ENCODE results near the gene TRAPPC12.
A peak's percentile ranks its signal among the peaks of the same experiment; 100 is the strongest.

TRAPPC12 gene

DNA sequence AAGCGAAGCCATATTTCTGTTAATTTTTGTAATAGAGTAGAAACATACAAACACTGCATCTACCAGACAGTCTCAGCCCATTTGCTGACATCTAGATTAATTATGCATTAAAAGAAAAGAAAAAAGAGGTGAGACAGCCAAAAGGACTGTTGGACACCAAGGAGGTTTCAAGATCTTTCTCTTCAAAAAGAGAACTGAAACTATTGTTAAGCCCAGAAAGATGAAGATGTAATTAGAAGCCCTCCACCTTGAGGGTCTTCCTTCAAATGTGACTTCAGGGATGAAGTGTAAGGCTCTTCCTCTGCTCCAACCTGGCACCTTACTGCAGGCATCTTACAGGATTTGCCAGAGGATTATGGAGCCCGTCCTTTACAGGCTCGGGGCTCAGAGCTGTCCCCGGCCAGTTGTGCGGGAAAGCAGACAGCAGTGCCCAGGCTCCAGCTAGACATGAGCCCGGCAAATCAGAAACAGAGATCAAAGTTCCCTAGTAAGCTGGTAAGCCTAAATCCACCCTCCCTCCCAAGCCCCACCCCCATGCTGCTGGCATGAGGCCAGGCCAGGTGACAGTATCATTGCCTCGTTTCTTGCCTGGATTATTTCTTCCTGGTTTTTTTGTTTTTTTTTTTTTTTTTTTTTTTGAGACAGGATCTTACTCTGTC lies 101.0 kb downstream of the TRAPPC12 start:
- no peak for DNase-seq (ENCODE audit: low read depth, low spot score)
- no peak overlapping the region for H3K4me3 ChIP-seq (ENCODE audit: low read depth, low read length)
- ChIA-PET POLR2A (no interaction called here), CTCF (interaction anchor here (2.4 kb wide), 1 partner anchor 18 kb away, joined by 9 read pairs; no protein-coding TSS in a partner anchor)
- TF ChIP-seq, protein P1, sequence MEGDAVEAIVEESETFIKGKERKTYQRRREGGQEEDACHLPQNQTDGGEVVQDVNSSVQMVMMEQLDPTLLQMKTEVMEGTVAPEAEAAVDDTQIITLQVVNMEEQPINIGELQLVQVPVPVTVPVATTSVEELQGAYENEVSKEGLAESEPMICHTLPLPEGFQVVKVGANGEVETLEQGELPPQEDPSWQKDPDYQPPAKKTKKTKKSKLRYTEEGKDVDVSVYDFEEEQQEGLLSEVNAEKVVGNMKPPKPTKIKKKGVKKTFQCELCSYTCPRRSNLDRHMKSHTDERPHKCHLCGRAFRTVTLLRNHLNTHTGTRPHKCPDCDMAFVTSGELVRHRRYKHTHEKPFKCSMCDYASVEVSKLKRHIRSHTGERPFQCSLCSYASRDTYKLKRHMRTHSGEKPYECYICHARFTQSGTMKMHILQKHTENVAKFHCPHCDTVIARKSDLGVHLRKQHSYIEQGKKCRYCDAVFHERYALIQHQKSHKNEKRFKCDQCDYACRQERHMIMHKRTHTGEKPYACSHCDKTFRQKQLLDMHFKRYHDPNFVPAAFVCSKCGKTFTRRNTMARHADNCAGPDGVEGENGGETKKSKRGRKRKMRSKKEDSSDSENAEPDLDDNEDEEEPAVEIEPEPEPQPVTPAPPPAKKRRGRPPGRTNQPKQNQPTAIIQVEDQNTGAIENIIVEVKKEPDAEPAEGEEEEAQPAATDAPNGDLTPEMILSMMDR (IDR thresholded peaks at IDR 0.05; ENCODE audit: insufficient read depth, low read length, missing control alignments): no peak

DNA sequence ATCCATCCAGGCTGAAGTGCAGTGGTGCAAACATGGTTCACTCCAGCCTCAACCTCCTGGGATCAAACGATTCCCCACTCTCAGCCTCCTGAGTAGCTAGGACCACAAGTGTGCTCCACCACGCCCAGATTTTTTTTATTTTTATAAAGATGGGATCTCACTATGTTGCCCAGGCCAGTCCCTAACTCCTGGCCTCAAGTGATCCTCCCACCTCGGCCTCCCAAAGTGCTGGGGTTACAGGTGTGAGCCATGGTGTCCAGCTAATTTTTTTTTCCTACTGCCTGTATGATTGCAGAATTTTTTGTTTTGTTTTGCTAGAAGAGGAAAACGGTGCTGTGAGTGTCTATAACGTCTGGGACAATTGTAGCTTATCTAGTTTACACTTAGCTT lies 101.5 kb downstream of the TRAPPC12 start:
- no peak overlapping the region for H3K4me3 ChIP-seq (ENCODE audit: low read depth, low read length)
- ChIA-PET POLR2A (no interaction called here), CTCF (interaction anchor here (2.4 kb wide), 1 partner anchor 18 kb away, joined by 9 read pairs; no protein-coding TSS in a partner anchor)
- no peak for DNase-seq (ENCODE audit: low read depth, low spot score)
- TF ChIP-seq, protein P1 (IDR thresholded peaks at IDR 0.05; ENCODE audit: insufficient read depth, low read length, missing control alignments): no peak

DNA sequence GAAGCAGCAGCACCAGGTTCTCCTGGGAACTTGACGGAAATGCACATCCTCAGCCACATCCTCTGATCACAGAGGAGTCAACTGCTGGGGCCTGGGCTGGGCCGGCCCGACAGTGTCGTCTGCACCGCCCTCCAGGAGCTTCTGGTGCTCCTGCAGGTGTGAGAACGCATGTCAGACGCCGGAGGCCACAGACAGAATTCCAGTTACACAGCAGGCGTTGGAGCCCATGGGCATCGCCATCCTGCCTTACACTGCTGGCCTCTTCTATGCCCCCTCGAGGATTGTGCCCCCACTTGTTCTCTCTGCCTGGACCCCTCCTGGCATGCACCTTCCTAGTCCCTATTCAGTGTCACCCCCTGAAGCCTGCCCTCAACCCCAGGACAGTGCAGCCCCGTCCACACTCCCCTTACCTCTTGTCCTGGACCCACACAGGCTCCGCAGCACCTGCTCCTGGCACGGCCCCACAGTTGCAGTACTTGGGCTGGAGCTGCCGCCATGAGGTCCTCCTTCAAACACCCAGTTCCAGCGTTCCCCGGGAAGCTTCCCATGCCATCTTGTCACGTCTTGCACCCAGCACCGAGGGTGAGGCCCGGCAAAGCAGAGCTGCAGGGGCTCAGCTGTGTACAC lies 102.4 kb downstream of the TRAPPC12 start:
- ChIA-PET POLR2A (no interaction called here), CTCF (interaction anchor here (0.6 to 2.4 kb wide), 2 partner anchors 19 to 58 kb away, joined by 3 to 9 read pairs; no protein-coding TSS in a partner anchor)
- no peak for DNase-seq (ENCODE audit: low read depth, low spot score)
- H3K4me3 ChIP-seq (ENCODE audit: low read depth, low read length): no peak overlapping the region
- TF ChIP-seq, protein P1 (IDR thresholded peaks at IDR 0.05; ENCODE audit: insufficient read depth, low read length, missing control alignments): no peak

DNA sequence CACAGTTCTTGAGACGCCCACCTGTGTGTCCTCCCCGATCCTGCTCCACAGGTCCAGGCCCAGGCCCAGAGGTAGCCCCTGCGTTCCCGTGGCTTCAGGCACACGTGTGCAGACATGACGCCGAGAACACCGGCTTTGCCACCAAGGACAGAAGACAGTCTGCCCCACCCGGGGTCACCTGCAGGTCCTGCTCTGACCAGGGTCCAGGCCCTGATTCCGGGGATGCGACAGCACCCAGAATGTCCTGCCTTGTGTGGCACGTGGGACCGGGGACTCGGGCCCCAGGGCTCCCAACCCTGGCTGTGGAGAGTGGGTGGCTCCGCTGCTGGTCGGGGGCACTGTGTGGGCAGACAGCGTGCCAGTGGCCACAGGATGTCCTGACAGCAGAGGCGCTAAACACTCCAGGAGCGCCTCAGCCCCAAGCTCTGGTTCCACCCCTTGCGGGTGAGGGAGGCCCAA lies 102.9 kb downstream of the TRAPPC12 start:
- CTCF ChIA-PET: interaction anchor here (0.6 kb wide), 1 partner anchor 58 kb away, joined by 3 read pairs; no protein-coding TSS in a partner anchor
- TF ChIP-seq, protein P1 (IDR thresholded peaks at IDR 0.05; ENCODE audit: insufficient read depth, low read length, missing control alignments): no peak
- H3K4me3 ChIP-seq (ENCODE audit: low read depth, low read length): no peak overlapping the region
- POLR2A ChIA-PET: interaction anchor here (0.6 kb wide), 1 partner anchor 36 kb away, joined by 3 read pairs; no protein-coding TSS in a partner anchor
- no peak for DNase-seq (ENCODE audit: low read depth, low spot score)

DNA sequence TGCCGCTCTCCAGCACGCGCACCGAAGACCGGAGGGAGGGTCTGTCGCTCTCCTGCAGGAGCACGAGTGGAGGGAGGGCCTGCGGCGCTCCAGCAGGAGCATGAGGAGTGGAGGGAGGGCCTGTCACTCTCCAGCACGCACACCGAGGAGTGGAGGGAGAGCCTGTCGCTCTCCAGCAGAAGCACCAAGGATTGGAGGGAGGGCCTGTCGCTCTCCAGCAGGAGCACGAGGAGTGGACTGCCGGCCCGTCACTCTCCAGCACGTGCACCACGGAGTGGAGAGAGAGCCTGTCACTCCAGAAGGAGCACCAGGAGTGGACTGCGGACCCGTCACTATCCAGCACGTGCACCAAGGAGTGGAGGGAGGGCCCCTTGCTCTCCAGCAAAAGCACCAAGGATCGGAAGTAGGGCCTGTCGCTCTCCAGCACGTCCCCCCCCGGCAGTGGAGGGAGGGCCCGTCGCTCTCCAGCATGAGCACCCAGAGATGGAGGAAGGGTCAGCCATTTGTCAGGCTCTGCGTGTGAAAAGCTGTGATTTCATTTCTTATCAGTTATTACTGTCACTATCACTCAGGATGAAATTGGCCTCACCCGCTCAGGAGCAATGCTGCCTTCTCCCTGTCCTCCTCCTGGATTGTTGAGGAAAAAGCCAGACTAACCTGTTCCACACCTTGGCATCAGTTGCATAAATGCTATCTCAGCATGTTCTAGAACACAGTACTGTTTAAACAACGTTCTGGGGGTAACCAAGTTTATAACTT lies 103.9 kb downstream of the TRAPPC12 start:
- H3K4me3 ChIP-seq (ENCODE audit: low read depth, low read length): no peak overlapping the region
- ChIA-PET CTCF (no interaction called here), POLR2A (interaction anchor here (0.6 kb wide), 1 partner anchor 35 kb away, joined by 3 read pairs; no protein-coding TSS in a partner anchor)
- peak; percentile 63 for DNase-seq (ENCODE audit: low read depth, low spot score)
- TF ChIP-seq, protein P1 (IDR thresholded peaks at IDR 0.05; ENCODE audit: insufficient read depth, low read length, missing control alignments): no peak
